Thyroid gland (tissue), 4 donors: Measurements from ENCODE around the gene ZNF384.

ENCODE experiments used
- POLR2A ChIP-seq, 2 donors: fragments of 450-650 bp; IDR thresholded peaks; one replicate each; pipeline ENCODE4 v1.6.1; 2017; ENCODE audit warnings: antibody characterized with exemption in 2 of 2, mild to moderate bottlenecking in 2 of 2, moderate library complexity in 1 of 2
- TF ChIP-seq, protein P1 (sequence below), 6 experiments: fragments of 200-600 bp in 3 of 6; fragments of 450-650 bp in 3 of 6; sonication (generic) in 3 of 6; IDR thresholded peaks; one replicate each; pipeline ENCODE4 v1.5.1; 2016 to 2019; ENCODE audit warnings: antibody characterized with exemption in 6 of 6, mild to moderate bottlenecking in 2 of 6, inconsistent platforms in 1 of 6, moderate library complexity in 1 of 6

DNA sequence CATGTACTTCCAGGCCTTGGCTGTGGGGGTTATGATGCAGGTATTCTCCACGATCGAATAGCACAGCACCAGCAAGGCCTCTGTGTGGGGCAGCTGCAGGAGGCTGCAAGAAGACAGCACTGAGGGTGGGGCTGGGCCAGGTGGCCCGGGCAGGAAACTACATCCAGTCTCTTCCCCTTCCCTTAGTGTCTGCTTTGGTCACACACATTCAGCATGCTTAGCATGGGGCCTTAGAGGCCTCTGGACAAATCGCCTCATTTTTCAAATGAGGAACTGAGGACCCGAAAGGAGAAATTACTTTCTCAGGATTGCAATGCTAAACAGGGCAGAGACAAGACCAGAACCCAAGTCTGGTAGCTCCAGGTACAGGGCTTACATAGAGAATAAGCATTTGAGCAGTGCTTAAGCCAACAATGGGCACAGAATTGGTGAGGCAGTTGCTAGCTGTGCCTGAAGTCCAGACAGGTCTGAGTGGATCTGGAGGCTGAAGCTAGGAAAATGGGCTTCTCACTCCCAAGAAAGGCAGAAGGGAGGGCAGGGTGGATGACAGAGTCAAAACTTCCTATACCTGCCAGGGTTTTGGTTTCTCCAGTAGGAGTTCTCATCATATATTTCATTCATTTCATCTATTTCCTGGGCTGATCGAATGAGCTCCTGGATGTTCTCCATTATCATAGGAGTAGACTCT lies 45.5 kb downstream of the ZNF384 start:
- TF ChIP-seq, protein P1, sequence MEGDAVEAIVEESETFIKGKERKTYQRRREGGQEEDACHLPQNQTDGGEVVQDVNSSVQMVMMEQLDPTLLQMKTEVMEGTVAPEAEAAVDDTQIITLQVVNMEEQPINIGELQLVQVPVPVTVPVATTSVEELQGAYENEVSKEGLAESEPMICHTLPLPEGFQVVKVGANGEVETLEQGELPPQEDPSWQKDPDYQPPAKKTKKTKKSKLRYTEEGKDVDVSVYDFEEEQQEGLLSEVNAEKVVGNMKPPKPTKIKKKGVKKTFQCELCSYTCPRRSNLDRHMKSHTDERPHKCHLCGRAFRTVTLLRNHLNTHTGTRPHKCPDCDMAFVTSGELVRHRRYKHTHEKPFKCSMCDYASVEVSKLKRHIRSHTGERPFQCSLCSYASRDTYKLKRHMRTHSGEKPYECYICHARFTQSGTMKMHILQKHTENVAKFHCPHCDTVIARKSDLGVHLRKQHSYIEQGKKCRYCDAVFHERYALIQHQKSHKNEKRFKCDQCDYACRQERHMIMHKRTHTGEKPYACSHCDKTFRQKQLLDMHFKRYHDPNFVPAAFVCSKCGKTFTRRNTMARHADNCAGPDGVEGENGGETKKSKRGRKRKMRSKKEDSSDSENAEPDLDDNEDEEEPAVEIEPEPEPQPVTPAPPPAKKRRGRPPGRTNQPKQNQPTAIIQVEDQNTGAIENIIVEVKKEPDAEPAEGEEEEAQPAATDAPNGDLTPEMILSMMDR (IDR thresholded peaks at IDR 0.05): no peak
- TF ChIP-seq POLR2A (IDR thresholded peaks at IDR 0.05): no peak
